CD14-positive monocyte (primary cell): ENCODE results near the gene SCN5A. TPM values are rescaled to one million over a fixed set of nuclear protein-coding genes. Genes with fewer than 3 reads are reported as not detected.

Experiments
- DNase-seq, 3 donors: peaks; one replicate each; pipeline ENCODE4 v3.0.0-alpha.2; 2011 to 2022
- H2AFZ ChIP-seq: 2 replicates; pipeline ENCODE4 v1.6.0; 2012; ENCODE audit warnings: mild to moderate bottlenecking, low read depth, low read length, inconsistent platforms; ENCODE audit not compliant: insufficient read depth, poor library complexity, severe bottlenecking
- H3K27ac ChIP-seq, 2 donors: 1 replicate in 1 of 2; 2 replicates in 1 of 2; pipeline ENCODE4 v1.5.1; 2012 to 2013; ENCODE audit warnings: low read length in 2 of 2, control low read depth in 1 of 2, inconsistent platforms in 1 of 2, low read depth in 1 of 2, mild to moderate bottlenecking in 1 of 2
- H3K27me3 ChIP-seq, 2 donors: one replicate each; pipeline versions ENCODE4 v1.6.0 to v1.6.1; 2011 to 2013; ENCODE audit warnings: low read length in 2 of 2; ENCODE audit not compliant: control insufficient read depth in 2 of 2, insufficient read depth in 2 of 2
- H3K36me3 ChIP-seq, 2 donors: replicated peaks in 1 of 2; 1 replicate in 1 of 2; 2 replicates in 1 of 2; pipeline versions ENCODE4 v1.5.1 to v1.6.1; 2012 to 2013; ENCODE audit warnings: low read length in 2 of 2, control low read depth in 1 of 2, inconsistent platforms in 1 of 2, mild to moderate bottlenecking in 1 of 2; ENCODE audit not compliant: insufficient read depth in 2 of 2, control insufficient read depth in 1 of 2
- H3K4me1 ChIP-seq, 2 donors: 1 replicate in 1 of 2; 2 replicates in 1 of 2; pipeline versions ENCODE4 v1.5.1 to v1.6.1; 2012 to 2013; ENCODE audit warnings: low read length in 2 of 2, control low read depth in 1 of 2, inconsistent platforms in 1 of 2, mild to moderate bottlenecking in 1 of 2, moderate library complexity in 1 of 2; ENCODE audit not compliant: insufficient read depth in 2 of 2, control insufficient read depth in 1 of 2
- H3K4me2 ChIP-seq: replicated peaks from 2 replicates; pipeline ENCODE3; 2012; ENCODE audit warnings: low read length, moderate library complexity, mild to moderate bottlenecking; ENCODE audit not compliant: poor library complexity, severe bottlenecking; ENCODE audit errors: extremely low read depth
- H3K4me3 ChIP-seq, 3 experiments: fragments of 200-600 bp in 1 of 3; sonication (generic) in 1 of 3; replicated peaks in 1 of 3; 1 replicate in 2 of 3; 2 replicates in 1 of 3; pipeline ENCODE4 v1.5.1; 2011 to 2013; ENCODE audit warnings: low read length in 3 of 3, mild to moderate bottlenecking in 3 of 3, control low read depth in 2 of 3, low read depth in 2 of 3, inconsistent platforms in 1 of 3, moderate library complexity in 1 of 3
- H3K79me2 ChIP-seq: 2 replicates; pipeline ENCODE4 v1.6.0; 2012; ENCODE audit warnings: mild to moderate bottlenecking, control low read depth, inconsistent platforms, low read length, moderate library complexity; ENCODE audit not compliant: insufficient read depth
- H3K9ac ChIP-seq: 2 replicates; pipeline ENCODE4 v1.6.0; 2017; ENCODE audit warnings: low read length, mild to moderate bottlenecking; ENCODE audit not compliant: insufficient read depth, poor library complexity, severe bottlenecking
- H3K9me3 ChIP-seq, 2 donors: replicated peaks in 1 of 2; 1 replicate in 1 of 2; 2 replicates in 1 of 2; pipeline versions ENCODE4 v1.5.1 to v1.6.1; 2012 to 2013; ENCODE audit warnings: low read length in 2 of 2, control low read depth in 1 of 2; ENCODE audit not compliant: control insufficient read depth in 1 of 2, insufficient read depth in 1 of 2
- H4K20me1 ChIP-seq: 2 replicates; pipeline ENCODE4 v1.6.0; 2012; ENCODE audit warnings: mild to moderate bottlenecking, low read length, control low read depth, moderate library complexity; ENCODE audit not compliant: insufficient read depth
- H3K27ac Mint-ChIP-seq, 7 donors: one replicate each; pipeline ENCODE4 v1.8.0; 2020; ENCODE audit warnings: mild to moderate bottlenecking in 7 of 7, mixed read lengths in 7 of 7, moderate library complexity in 6 of 7, inconsistent platforms in 2 of 7
- H3K27me3 Mint-ChIP-seq, 3 donors: one replicate each; pipeline ENCODE4 v1.8.0; 2021 to 2022; ENCODE audit warnings: low read depth in 3 of 3, mild to moderate bottlenecking in 3 of 3, mixed read lengths in 3 of 3, moderate library complexity in 3 of 3, inconsistent platforms in 1 of 3
- H3K36me3 Mint-ChIP-seq, 2 donors: one replicate each; pipeline ENCODE4 v1.8.0; 2020; ENCODE audit warnings: mixed read lengths in 2 of 2, inconsistent platforms in 1 of 2, mild to moderate bottlenecking in 1 of 2
- H3K4me1 Mint-ChIP-seq: one replicate; pipeline ENCODE4 v1.8.0; 2020; ENCODE audit warnings: mild to moderate bottlenecking, mixed read lengths
- H3K4me3 Mint-ChIP-seq, 2 donors: one replicate each; pipeline ENCODE4 v1.8.0; 2020; ENCODE audit warnings: mild to moderate bottlenecking in 2 of 2, mixed read lengths in 2 of 2, moderate library complexity in 1 of 2
- H3K9me3 Mint-ChIP-seq, 7 donors: one replicate each; pipeline ENCODE4 v1.8.0; 2020 to 2022; ENCODE audit warnings: mixed read lengths in 7 of 7, mild to moderate bottlenecking in 6 of 7, moderate library complexity in 6 of 7, inconsistent platforms in 2 of 7
- WGBS: methylation state at CpG from one replicate; pipeline ENCODE4 v1.1.5; 2013; ENCODE audit warnings: missing lambda C conversion rate; ENCODE audit not compliant: insufficient coverage; 5-methylcytosine and 5-hydroxymethylcytosine counted together
- intact Hi-C, 2 donors: fragments of 100-400 bp; cut with micrococcal nuclease; formaldehyde crosslinking; loops; one replicate each; pipeline versions ENCODE4 v1.15.0 to v1.15.1; 2023
- polyA plus RNA-seq, 3 donors: library from polyadenylated mRNA; depleted of rRNA in 1 of 3; unstranded in 2 of 3; stranded (reverse) in 1 of 3; fragments of 300-500 nt in 2 of 3; fragments of >200 nt in 1 of 3; fragmentation: Illumina TruSeq in 2 of 3; gene quantifications; 1 replicate in 2 of 3; 2 replicates in 1 of 3; pipeline ENCODE4 v1.2.3, GENCODE V29; 2012 to 2021
- TF ChIP-seq, protein P1 (sequence below): fragments of 200-600 bp; IDR thresholded peaks from one replicate; pipeline ENCODE4 v1.8.0; 2022; ENCODE audit warnings: antibody characterized with exemption, mild to moderate bottlenecking

The SCN5A gene
- polyA plus RNA-seq, 3 donors: not detected

DNA sequence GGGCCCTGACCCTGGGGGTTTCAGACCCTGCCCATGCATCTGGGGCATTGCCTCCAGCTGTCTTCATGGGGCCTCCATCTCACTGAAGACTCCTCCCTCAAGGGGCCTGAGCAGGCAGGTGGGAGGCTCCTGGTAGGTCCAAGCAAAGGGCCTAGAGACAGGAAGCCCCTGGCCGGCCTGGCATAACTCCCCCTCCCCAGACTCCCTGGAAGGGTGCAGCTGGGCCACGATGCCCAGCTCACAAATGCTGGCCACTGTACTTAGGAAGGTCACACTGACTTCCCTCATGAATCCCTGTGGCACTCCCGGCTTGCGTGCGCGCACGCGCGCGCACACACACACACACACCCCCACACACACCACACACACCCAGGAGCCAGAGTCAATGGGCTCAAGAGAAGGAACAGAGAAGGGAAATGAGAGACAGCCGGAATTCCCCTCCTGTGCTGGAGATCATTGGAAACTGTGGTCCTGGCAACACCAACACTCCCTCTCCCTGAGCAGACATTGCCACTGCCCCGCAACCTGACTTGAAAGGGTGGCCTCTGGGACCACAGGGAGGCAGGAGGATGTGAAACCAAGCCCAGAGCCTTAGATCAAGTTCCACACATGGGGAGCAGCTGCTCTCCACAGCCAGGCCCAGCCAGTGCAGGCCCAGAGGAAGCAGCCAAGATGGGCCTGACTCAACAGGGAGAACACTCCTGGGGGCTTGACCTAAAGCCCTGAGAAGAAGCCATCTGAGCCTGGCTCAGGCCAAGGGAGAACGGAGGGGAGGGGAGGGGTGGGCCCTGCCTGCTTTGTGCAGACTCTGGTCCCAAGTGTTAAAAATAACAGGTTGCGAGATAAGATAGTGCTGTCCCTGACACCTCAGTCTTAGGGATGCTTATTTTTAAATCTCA, 69.7 kb downstream of the SCN5A start:
- no peak for DNase-seq
- no peaks in the 10 kb centered on the region for H4K20me1 ChIP-seq
- no peak overlapping the region for H3K9ac ChIP-seq
- no peak overlapping the region for H3K4me3 Mint-ChIP-seq
- no peaks in the 10 kb centered on the region for H3K36me3 ChIP-seq
- H3K4me1 Mint-ChIP-seq: peaks cover 9% of the 10 kb centered on the region
- H3K27ac ChIP-seq: no peak overlapping the region
- H2AFZ ChIP-seq: no peak overlapping the region
- no peaks in the 10 kb centered on the region for H3K4me1 ChIP-seq
- intact Hi-C loops: no loop called here
- H3K27me3 Mint-ChIP-seq: peaks cover 0 to 5% (median 0%) of the 10 kb centered on the region in 3 donors
- no peaks in the 10 kb centered on the region for H3K36me3 Mint-ChIP-seq
- no peak overlapping the region for H3K4me3 ChIP-seq
- H3K9me3 Mint-ChIP-seq: no peaks in the 10 kb centered on the region
- no peaks in the 10 kb centered on the region for H3K27me3 ChIP-seq
- H3K9me3 ChIP-seq: no peaks in the 10 kb centered on the region
- H3K4me2 ChIP-seq: no peak overlapping the region
- H3K27ac Mint-ChIP-seq: no peak overlapping the region
- WGBS: 74% methylated on average over 4 of the region's 14 CpGs
- no peaks in the 10 kb centered on the region for H3K79me2 ChIP-seq
- TF ChIP-seq, protein P1, sequence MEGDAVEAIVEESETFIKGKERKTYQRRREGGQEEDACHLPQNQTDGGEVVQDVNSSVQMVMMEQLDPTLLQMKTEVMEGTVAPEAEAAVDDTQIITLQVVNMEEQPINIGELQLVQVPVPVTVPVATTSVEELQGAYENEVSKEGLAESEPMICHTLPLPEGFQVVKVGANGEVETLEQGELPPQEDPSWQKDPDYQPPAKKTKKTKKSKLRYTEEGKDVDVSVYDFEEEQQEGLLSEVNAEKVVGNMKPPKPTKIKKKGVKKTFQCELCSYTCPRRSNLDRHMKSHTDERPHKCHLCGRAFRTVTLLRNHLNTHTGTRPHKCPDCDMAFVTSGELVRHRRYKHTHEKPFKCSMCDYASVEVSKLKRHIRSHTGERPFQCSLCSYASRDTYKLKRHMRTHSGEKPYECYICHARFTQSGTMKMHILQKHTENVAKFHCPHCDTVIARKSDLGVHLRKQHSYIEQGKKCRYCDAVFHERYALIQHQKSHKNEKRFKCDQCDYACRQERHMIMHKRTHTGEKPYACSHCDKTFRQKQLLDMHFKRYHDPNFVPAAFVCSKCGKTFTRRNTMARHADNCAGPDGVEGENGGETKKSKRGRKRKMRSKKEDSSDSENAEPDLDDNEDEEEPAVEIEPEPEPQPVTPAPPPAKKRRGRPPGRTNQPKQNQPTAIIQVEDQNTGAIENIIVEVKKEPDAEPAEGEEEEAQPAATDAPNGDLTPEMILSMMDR: no peak

DNA sequence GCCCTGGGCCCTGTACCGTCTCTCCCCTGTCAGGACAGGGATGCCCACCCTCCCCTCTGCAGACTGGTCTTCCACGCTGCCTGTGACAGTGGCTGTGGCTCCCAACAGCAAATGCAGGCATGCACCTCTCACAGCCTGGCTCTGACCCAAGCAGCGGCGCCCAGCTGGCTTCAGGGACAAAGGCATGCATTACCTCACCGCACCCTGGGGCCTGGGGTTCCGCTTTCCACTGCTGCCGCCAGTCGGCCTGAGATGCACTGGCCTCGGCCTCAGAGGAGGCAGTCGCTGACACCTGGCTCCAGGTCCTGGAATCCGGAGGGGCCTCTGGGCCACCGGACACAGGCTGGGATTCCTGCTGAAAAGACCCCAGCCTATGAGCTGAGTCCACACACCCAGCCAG, 70.3 kb downstream of the SCN5A start:
- H3K4me3 Mint-ChIP-seq: no peak overlapping the region
- 94% methylated on average over 12 of the region's 12 CpGs for WGBS

More for the DNA sequence above, 70.3 kb downstream of the SCN5A start:
- intact Hi-C loops: no loop called here
- TF ChIP-seq, protein P1: no peak
- Histone ChIP-seq H3K27ac (no peak overlapping the region), H3K36me3 (no peaks in the 10 kb centered on the region), H4K20me1 (no peaks in the 10 kb centered on the region), H3K79me2 (no peaks in the 10 kb centered on the region), H2AFZ (no peak overlapping the region), H3K9me3 (no peaks in the 10 kb centered on the region), H3K4me2 (no peak overlapping the region), H3K27me3 (no peaks in the 10 kb centered on the region), H3K4me3 (no peak overlapping the region), H3K4me1 (no peaks in the 10 kb centered on the region), H3K9ac (no peak overlapping the region)
- Mint-ChIP-seq H3K9me3 (no peaks in the 10 kb centered on the region), H3K27me3 (peaks cover 0 to 5% (median 0%) of the 10 kb centered on the region in 3 donors), H3K36me3 (no peaks in the 10 kb centered on the region), H3K27ac (no peak overlapping the region), H3K4me1 (peaks cover 9% of the 10 kb centered on the region)
- DNase-seq: no peak
